Hematopoietic multipotent progenitor cell treated with erythropoietin and hydrocortisone succinate and interleukin-3 and kit ligand, for 15 days (in vitro differentiated cells): Measurements from ENCODE around the gene WDFY3.
"Not testable (repeated sequence)": the region's sequence is repeated elsewhere in the genome, so short reads cannot be mapped to it uniquely, and the experiment has no call there.

Experiments
- DNase-seq: peaks from one replicate; pipeline ENCODE4 v3.0.0-alpha.2; 2015; ENCODE audit warnings: low spot score

The WDFY3 gene

DNA sequence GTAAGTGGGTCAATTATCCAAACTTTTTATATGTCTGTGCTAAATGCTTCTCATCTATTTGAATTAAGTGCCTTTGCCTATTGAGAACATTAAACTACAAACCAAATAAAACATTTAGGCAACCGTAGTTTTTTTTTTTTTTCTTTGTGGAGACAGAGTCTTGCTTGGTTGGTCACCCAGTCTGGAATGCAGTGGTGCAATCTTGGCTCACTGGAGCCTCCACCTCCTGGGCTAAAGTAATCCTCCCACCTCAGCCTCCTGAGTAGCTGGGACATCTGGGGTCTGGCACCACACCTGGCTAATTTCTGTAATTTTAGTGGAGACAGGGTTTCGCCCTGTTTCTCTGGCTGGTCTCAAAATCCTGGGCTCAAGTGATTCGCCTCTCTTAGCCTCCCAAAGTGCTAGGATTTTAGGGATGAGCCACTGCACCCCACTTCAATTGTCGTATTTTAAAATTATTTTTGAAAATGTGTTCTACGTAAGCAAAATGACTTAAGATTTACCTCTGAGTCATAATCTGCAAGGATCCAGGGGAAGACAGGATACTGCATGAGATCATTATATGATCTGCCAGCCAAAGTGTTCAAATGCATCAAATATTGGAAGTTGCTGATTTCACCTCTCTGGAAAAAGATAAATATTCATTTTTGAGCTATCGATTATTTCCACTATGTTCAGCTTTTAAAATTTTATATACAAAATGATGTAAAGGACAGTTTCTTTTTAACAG, 257.9 kb downstream of the WDFY3 start:
- no peak for DNase-seq

DNA sequence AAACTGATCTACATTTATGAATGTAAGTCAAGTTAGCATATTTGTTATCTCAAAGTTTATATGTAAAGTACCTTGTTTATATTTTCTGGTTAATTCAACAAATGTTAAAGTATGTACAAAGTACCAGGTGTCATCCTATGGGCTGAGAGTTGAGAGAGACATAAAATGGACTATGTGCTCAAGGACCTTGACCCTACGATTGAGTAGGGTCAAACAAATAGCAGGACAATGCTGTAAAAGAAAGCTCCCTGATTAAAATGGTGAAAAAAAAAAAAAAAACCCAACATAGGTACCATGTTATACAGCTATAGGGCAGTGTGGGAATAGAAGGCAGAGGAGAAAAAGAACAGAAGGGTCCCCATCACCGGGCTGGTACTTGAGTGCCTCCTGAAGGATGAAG, 260.2 kb downstream of the WDFY3 start:
- no peak for DNase-seq

DNA sequence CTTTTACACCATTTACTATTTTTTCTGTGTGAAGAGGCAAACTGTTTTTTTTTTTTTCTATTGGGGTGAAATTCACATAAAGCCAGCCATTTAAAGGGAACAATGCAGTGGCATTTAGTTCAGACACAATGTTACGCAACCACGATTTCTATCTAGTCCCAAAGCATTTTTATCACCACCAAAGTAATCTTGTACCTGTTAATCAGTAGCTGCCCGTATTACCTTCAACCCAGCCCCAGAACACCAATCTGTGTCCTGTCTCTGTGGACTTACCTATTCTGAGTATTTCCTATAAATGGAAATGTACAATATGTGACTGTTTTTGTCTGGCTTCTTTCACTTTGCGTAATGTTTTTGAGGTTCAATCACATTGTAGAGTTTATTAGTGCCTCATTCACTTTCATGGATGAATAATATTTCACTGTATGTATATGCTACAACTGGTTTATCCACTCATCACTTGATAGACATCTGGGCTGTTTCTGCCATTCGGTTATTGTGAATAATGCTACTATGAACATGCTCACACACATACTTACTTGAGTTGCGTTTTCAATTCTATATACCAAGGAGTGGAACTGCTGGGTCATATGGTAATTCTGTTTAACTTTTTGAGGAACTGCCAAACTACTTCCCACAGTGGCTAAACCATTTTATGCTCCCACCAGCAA, 267.4 kb downstream of the WDFY3 start:
- DNase-seq = no peak

DNA sequence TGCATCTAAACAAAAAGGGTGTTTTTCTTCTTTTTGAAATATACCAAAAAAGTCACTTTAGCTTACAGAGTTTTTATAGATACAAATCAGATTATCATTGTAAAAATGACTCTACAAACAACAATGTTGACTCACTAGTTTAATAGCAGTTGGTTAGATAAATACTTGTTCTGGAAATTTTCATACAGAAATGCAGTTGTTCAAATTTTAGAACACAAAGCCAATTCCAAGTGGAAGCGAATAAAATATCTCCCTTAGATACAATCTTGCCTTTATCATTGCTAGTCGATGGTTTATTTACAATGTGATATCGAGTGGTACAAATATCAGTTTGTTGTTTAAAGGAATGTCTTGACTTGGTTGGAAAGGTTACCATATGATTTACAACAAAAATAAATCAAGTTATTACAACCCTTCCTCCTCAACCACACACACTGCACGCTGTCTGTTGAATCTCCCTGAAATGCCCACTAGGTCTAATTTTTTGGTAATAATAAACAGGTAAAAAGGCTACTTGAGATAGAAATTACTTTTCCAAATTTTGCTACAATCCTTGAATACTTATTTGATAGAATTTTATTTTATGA, 268.8 kb downstream of the WDFY3 start:
- no peak for DNase-seq

GRCh38 chr4:84697159-84697558, 269.3 kb downstream of the WDFY3 start:
- DNase-seq = no peak

- DNase-seq = no peak
Measured at GRCh38 chr4:84691800-84692199, 274.7 kb downstream of the WDFY3 start.

GRCh38 chr4:84691170-84691691, 275.3 kb downstream of the WDFY3 start:
- DNase-seq = no peak

- no peak for DNase-seq
Measured at GRCh38 chr4:84690481-84690880, 276.0 kb downstream of the WDFY3 start.

DNA sequence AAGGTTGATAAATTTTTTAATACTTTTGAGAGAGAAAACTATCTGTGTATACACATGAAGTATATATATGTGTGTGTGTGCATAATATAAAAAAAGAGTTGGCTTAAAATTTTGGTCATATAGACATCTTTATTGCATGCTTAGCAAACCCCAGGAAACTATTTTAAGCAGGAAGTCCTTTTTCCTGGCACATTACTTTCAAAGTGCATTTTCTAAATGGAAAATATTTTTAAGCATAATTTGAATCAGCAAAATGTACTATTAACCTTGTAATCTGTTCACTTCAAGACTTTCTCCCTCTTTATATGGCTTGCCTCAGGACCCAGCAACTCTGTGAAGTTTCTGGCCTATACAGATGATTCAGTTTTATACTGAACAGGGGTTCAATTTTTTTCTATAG, 277.3 kb downstream of the WDFY3 start:
- no peak for DNase-seq

DNA sequence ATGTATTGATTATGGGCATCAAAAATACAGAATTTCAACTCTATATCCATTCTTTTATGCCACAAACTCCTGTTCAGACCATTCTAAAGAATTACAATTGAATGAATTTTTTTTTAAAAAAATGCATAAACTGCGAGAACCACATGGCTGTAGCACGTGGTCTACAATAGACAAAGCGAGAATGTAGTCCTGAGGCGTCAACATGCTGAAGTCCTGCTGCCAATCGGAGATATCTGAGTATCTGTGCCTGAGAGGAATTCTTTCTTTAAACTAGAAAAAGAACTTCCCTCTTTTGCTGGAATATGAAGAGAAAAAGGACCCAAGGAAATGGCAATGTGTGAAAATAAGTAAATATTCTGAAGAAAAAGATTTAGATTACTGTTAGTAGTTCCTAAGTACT, 277.9 kb downstream of the WDFY3 start:
- DNase-seq = no peak

- DNase-seq = no peak
Measured at GRCh38 chr4:84685105-84685504, 281.4 kb downstream of the WDFY3 start.

DNA sequence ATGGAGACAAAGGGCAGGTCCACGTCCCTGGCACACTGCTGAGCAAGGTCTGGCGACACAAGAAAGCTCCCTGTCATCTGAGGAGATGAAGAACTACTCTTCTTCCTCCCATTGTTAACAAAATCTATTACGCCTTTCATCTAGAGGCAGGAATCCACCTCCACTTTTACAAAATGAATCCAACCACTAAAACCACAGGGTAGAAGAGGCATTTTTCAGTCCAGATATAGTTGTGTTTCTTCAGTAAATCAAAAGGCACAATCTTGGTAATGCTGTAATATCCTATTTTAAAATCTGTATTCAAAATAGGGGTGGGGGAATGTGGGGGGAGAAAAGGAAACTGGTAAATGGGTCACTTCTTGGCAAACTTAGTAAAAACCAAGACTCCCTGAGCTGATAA, 282.1 kb downstream of the WDFY3 start:
- DNase-seq = no peak

GRCh38 chr4:84683064-84683850, 283.2 kb downstream of the WDFY3 start:
- no peak for DNase-seq

DNA sequence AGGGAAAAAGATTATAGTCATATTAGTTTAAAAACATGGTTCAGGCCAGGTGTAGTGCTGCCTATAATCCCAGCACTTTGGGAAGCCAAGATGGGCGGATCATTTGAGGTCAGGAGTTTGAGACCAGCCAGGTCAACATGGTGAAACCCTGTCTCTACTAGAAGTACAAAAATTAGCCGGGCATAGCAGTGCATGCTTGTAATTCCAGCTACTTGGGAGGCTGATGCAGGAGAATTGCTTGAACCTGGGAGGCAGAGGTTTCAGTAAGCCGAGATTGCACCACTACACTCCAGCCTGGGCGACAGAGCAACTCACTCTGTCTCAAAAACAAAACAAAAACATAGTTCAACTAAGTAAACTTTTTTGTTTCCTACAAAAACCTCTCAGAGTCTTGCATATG, 283.8 kb downstream of the WDFY3 start:
- DNase-seq = not testable (repeated sequence)

DNA sequence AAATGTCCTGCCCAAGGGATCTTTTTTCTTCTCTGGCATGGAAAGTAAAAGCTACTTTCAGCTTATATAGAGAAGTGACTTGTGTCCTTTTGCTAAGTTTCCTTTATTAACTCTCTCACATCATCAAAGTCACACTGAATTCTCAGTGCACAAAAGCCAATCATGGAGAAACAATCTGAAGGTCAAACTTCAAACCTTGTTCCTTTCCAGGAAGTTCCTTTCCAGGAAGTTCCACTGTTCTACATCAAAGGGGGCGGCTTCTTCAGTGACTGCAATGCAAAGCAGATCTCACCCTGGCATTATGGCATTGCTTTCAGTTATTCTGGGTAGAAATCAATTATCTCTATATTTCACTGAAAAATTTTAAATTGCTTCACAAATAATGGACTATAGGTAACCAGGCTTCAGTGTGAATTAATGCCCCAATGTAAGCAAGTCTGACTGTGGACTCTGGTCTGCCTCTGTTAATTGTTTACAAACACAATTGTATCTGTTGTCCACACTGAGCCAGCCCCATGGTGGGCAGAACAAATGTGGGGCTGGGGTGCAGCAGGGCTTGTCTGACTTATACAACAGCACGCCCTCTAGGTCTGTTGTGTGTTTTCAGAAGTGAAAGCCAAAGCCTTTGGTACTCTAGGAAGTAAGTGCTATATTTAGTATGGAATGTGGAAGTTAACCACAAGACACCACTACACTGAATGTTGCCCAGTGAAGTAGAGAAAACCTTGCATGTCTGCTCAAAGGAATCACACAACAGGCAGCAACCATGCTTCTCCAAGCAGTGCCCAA, 284.8 kb downstream of the WDFY3 start:
- DNase-seq = no peak

DNA sequence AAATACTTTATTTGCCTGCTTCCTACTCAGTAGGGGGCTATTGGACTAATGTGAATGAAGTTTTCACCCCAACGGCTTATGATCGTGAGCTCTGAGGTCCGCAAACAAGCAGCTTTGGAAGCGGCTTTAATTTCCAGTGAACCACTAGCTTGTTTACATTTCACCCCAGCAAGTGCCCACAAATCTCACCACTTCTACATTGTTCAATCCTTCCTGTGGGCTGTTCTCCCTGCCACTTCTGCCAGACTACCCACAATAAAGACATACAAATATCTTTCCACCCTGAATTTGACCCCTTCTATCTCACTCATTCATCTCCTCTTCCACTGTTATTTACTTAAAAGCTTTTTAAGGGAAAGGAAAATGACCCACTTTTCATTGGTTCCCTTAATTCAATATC, 285.5 kb downstream of the WDFY3 start:
- no peak for DNase-seq

DNA sequence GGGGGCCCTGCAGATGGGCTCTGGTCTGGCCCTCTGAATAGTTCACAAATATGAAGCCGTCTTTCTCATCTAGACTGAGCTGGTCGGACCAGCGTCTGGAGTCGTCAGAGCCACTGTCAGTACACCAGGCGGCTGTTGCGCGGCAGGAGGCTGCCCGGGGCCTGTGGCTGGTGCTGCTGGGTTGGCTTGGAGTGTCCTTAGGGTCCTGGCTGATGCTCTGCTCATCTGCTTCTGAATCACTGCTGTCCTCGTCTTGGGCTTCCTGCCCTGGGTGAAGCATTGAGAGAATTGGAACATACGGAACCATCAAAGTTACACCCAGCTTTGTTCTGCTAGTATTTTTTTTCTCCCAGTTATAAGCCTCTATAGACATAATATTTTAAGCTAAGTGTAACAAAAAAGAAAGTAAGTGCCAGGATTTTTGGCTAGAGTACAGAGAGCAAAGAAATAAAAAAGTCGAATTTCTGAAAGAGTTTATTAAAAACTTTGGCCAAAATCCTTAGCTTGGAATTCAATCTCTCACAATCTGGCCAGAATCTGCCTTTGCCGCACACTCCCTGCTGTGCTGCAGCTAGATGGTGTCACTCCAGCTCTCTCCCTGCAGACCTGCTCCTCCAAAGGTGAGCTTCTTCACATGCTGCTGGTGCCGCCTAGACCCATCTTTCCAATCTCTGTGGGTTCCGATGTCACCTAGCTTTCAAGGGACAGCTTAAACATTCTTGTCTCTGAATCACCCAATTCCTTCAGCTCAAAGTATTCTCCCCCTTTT, 287.3 kb downstream of the WDFY3 start:
- no peak for DNase-seq

DNA sequence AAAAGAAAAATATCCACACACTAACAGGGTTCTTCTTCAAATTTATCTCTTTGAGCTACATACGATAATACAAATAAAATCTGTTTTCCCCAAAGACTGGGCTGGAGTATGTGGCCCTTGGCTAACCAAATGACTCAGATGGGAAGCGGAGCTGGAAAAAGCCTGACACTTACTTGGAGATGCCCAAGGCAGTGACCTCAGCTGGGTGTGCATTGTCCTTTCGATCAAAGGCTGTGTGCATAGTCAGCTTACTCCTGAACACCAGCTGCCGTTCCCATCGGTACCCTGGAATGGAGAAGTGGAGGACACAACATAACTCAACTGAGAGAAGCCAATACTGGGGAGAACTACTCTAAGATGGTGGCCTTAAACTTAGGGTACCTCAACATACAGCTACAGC, 288.5 kb downstream of the WDFY3 start:
- no peak for DNase-seq

GRCh38 chr4:84677093-84677492, 289.4 kb downstream of the WDFY3 start:
- no peak for DNase-seq

GRCh38 chr4:84673475-84674240, 292.8 kb downstream of the WDFY3 start:
- DNase-seq = no peak
